RPMI7951 (cell line): ENCODE data around the gene PARD3B. TPM values are rescaled to one million over a fixed set of nuclear protein-coding genes. Genes with fewer than 3 reads are reported as not detected.

ENCODE experiments used
- DNase-seq: peaks from one replicate; pipeline ENCODE4 v3.0.0-alpha.2; 2012; ENCODE audit warnings: low read depth
- total RNA-seq: library from RNA; depleted of rRNA; stranded (reverse); fragments of >200 nt; shearing (Covaris generic); gene quantifications from 2 replicates; pipeline ENCODE4 v1.2.3, GENCODE V29; 2014

PARD3B gene
- total RNA-seq, 1 experiment from 2014 or later, result 0.96 TPM

DNA sequence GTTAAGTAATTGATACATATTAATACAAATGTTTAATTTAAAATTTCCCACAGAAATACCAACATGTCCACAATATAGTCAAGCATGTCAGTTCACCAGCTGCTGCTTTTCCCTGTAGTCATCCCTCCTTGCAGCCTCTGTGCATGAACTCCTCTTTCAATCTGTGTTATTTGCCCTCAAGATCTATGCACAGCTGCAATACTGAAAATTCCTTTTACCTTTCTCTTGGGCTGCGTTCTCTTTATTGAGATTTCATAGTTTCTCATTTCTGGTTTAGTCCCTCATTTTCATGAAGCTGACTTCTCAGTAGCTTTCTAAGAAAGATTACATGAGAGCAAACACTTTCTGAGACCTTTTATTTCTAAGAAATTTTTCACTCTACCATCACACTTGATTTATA, 464.9 kb downstream of the PARD3B start:
- no peak for DNase-seq

GRCh38 chr2:205011031-205011430, 465.8 kb downstream of the PARD3B start:
- no peak for DNase-seq

- DNase-seq, result no peak
Measured at GRCh38 chr2:205012961-205013360, 467.7 kb downstream of the PARD3B start.

GRCh38 chr2:205013586-205013985, 468.3 kb downstream of the PARD3B start:
- no peak for DNase-seq

DNA sequence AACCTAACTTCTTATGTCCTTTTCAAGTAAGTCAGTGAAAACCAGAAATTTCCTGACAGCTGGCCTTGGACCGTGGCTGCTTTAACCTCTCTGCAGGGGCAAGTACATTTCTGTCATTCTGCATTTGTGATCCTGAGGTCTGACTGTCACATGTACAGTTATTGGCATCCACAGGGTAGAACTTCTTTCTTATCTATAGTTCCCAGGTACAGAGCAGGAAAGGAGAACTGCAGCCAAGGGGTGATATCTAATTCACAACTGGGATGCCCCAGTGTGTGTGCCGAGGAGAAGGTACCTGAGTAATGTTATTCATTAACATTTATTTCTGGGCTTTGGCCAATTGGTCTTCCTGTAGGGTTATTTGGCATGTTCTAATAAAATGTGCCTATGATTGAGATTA, 468.9 kb downstream of the PARD3B start:
- DNase-seq, result no peak

DNA sequence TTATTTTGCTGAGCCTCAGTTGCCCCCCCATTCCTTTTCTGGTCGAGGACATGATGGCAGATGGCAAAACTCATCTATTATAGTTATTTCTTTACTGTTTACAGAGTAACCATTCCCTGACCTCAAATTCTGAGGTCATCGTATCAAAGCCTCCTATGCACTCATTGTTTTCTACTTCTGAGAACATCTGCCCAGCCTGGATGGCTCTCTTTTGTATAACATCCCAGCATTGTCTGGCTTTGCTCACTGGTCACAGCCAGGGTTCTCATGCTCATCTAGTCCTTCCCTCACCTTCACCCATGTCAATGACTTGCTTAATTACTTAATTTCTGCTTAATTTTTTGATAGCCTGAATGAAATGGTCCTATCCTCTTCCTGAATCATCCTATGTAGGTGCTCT, 472.1 kb downstream of the PARD3B start:
- DNase-seq, result no peak

- no peak for DNase-seq
Measured at GRCh38 chr2:205017912-205018311, 472.6 kb downstream of the PARD3B start.

- DNase-seq, result no peak
Measured at GRCh38 chr2:205020673-205021072, 475.4 kb downstream of the PARD3B start.

GRCh38 chr2:205022841-205023240, 477.6 kb downstream of the PARD3B start:
- DNase-seq, result no peak

GRCh38 chr2:205024822-205025518, 479.7 kb downstream of the PARD3B start:
- peak; percentile 96 for DNase-seq

GRCh38 chr2:205025580-205026240, 480.4 kb downstream of the PARD3B start:
- peak; percentile 6 for DNase-seq

DNA sequence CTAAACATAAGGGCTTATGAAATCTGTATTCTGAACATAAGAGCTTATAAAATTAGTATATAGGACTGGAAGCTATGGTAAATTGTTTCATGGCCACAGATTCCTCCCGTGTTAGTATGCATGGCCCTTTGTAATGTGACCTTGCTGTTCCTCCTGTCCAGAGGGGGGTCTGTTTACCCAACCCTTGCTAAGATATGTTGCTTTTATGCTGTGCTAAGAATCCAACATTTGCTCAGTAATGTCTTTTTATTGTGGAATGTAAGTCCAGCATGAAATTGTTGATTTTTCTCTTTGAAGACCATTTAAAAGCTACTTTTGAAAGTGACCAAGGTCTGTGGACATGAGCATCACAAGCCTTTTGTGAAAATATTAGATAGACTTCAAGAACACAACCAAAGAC, 485.4 kb downstream of the PARD3B start:
- no peak for DNase-seq

- no peak for DNase-seq
Measured at GRCh38 chr2:205032093-205032551, 486.8 kb downstream of the PARD3B start.

- no peak for DNase-seq
Measured at GRCh38 chr2:205033431-205033830, 488.2 kb downstream of the PARD3B start.

- no peak for DNase-seq
Measured at GRCh38 chr2:205034034-205034433, 488.8 kb downstream of the PARD3B start.

DNA sequence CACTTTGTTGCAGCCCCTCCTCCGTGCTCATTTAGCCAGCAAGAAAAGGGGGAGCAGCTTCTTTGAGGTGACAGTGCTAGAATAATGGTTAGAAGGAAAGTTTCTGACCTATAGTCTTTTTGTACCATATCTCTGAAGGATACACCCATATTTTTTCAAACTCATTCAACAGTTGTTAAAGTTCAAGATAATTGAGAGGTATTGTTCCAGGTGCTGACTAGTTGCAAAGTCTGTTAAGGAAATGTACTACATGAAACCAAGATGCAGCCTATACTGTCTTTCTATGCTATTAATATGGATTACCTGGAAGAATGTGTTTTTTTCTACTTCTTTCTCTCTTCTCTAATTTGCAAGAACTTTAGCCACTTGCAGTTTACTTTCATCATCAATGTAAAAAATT, 495.0 kb downstream of the PARD3B start:
- no peak for DNase-seq

GRCh38 chr2:205041472-205042130, 496.3 kb downstream of the PARD3B start:
- no peak for DNase-seq

DNA sequence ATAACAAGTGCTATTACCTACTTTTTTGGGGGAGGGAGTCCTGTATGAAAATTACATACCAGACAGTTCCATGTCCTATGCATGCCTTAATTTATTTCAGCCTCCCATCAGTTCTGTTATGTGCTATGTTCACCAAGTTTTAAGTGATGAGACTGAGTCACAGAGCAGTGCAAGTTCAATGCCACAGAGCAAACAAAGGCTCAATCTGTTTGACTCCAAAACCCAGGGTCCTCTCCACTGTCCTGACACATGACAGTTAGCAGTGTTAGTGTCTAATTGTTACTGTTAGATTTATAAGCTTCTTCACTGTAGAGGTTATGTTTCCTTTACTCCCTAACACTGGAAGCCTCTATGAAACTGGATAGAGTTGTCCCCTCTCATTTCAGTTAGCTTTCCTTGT, 498.0 kb downstream of the PARD3B start:
- no peak for DNase-seq

DNA sequence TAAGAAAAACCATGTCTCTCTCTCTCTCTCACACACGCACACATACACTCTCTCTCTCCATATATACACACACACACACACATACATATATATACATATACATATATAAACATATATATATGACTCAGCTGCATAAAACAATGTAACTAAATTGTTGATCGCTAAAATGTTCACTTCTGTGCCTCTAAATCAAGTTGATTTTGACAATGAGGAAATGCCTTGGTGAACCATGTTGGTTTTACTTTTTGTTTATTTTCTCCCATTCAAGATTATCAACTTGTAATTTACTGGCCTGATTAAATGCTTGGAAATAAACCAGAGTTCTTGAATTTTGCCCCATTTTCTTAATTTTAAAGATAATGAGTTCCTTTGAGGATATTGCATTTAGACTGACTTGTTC, 500.4 kb downstream of the PARD3B start:
- DNase-seq, result no peak

- DNase-seq, result no peak
Measured at GRCh38 chr2:205047273-205047839, 502.1 kb downstream of the PARD3B start.

GRCh38 chr2:205051417-205051816, 506.1 kb downstream of the PARD3B start:
- no peak for DNase-seq

DNA sequence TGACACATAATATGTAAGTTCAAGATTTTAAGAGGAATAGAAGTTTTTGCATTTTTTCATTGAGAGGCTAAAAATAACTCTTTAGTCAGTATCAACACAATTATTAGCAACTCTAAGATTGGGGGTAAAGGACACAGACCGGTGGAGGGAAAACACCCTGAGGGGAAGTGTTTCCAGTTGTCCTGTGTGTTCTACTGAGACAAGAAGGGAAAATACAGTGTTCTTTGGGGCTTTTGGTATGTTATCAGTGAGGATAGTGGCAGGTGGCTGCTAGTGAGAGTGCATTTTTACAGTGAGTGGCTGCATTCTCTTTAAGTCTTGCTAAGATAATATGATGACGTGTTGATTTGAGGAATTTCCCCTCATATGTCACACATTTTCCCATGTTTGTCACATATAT, 507.5 kb downstream of the PARD3B start:
- DNase-seq, result no peak
